Measurements from ENCODE around the gene RNASE1.

GRCh38 chr14:20798932-20799331 is 3.7 kb downstream of the RNASE1 start:
- TF ChIP-seq FOXK2 (IDR thresholded peaks at IDR 0.05) (no peak), TARDBP (IDR thresholded peaks at IDR 0.05) (no peak), SUZ12 (IDR thresholded peaks at IDR 0.05) (no peak), ELF4 (IDR thresholded peaks at IDR 0.05) (no peak), FOXM1 (IDR thresholded peaks at IDR 0.05; ENCODE audit: borderline replicate concordance) (no peak), ARNT (IDR thresholded peaks at IDR 0.05) (no peak), SP1 (IDR thresholded peaks at IDR 0.05) (no peak), L3MBTL2 (conservative IDR thresholded peaks at IDR 0.05) (no peak), BHLHE40 (IDR thresholded peaks at IDR 0.05; ENCODE audit: borderline replicate concordance) (no peak), PKNOX1 (IDR thresholded peaks at IDR 0.05) (no peak)

Data from HEK293T (cell line).